Kidney epithelial cell (primary cell): Measurements from ENCODE around the gene SHISA7. TPM values are rescaled to one million over a fixed set of nuclear protein-coding genes. Genes with fewer than 3 reads are reported as not detected.

Source experiments
- DNase-seq: peaks from one replicate; pipeline ENCODE4 v3.0.0-alpha.2; 2010; ENCODE audit warnings: low read depth
- H3K27me3 ChIP-seq: 2 replicates; pipeline ENCODE4 v1.6.0; 2011; ENCODE audit warnings: low read length; ENCODE audit not compliant: control insufficient read depth, insufficient read depth
- H3K36me3 ChIP-seq: 2 replicates; pipeline ENCODE4 v1.5.1; 2011; ENCODE audit warnings: low read length; ENCODE audit not compliant: control insufficient read depth, insufficient read depth
- H3K4me3 ChIP-seq: 2 replicates; pipeline ENCODE4 v1.5.1; 2011; ENCODE audit warnings: low read depth, mild to moderate bottlenecking, control low read depth, low read length
- CTCF ChIP-seq: IDR thresholded peaks from 2 replicates; pipeline ENCODE4 v1.5.1; 2011; ENCODE audit warnings: mild to moderate bottlenecking, moderate library complexity, low read length, control low read depth, inconsistent platforms; ENCODE audit not compliant: insufficient read depth, poor library complexity, severe bottlenecking
- total RNA-seq: library from RNA; depleted of rRNA; stranded (reverse); fragments of >200 nt; gene quantifications from 2 replicates; pipeline ENCODE4 v1.2.3, GENCODE V29; 2015

The SHISA7 gene
- total RNA-seq, 1 donor from 2014 or later, result not detected

- no peak for TF ChIP-seq CTCF
- Histone ChIP-seq H3K4me3 (no peak overlapping the region), H3K27me3 (peaks cover 5% of the 10 kb centered on the region), H3K36me3 (no peaks in the 10 kb centered on the region)
- DNase-seq, result no peak
These were observed 60.5 kb downstream of the SHISA7 start for GRCh38 chr19:55382522-55383054.

GRCh38 chr19:55382013-55382412 is 61.1 kb downstream of the SHISA7 start:
- DNase-seq, result no peak
- Histone ChIP-seq H3K4me3 (no peak overlapping the region), H3K27me3 (peaks cover 7% of the 10 kb centered on the region), H3K36me3 (no peaks in the 10 kb centered on the region)
- no peak for TF ChIP-seq CTCF

GRCh38 chr19:55379174-55379573 is 63.9 kb downstream of the SHISA7 start:
- Histone ChIP-seq H3K4me3 (no peak overlapping the region), H3K36me3 (no peaks in the 10 kb centered on the region), H3K27me3 (peaks cover 7% of the 10 kb centered on the region)
- no peak for TF ChIP-seq CTCF
- DNase-seq, result no peak

Other genes starting within 250 kb of the SHISA7 start
- 0.55 and 2.1 TPM in 2 replicates for gene PTPRH, start 233.8 kb downstream of the SHISA7 start, total RNA-seq
- gene TMEM86B, start 214.5 kb downstream of the SHISA7 start, total RNA-seq, result 2.3 and 7.5 TPM in 2 replicates
- 41.5 and 51.3 TPM in 2 replicates for gene PPP6R1, start 184.3 kb downstream of the SHISA7 start, total RNA-seq
- 64.3 and 77.8 TPM in 2 replicates for gene HSPBP1, start 163.2 kb downstream of the SHISA7 start, total RNA-seq
- gene BRSK1, start 159.3 kb downstream of the SHISA7 start, total RNA-seq, result 4.7 and 6.0 TPM in 2 replicates
- not detected in 2 replicates for gene TMEM150B, start 118.0 kb downstream of the SHISA7 start, total RNA-seq
- 9.6 and 11.9 TPM in 2 replicates for gene KMT5C, start 103.4 kb downstream of the SHISA7 start, total RNA-seq
- gene COX6B2, start 88.6 kb downstream of the SHISA7 start, total RNA-seq, result 0.14 and 0.29 TPM in 2 replicates
- 0.07 TPM in 1 of 2 replicates, not detected in the other for gene GARIN5B, start 80.0 kb downstream of the SHISA7 start, total RNA-seq
- 32.1 and 38.7 TPM in 2 replicates for gene IL11, start 72.8 kb downstream of the SHISA7 start, total RNA-seq
- not detected in 2 replicates for gene TMEM190, start 66.5 kb downstream of the SHISA7 start, total RNA-seq
- 1.4 and 4.1 TPM in 2 replicates for gene TMEM238, start 59.0 kb downstream of the SHISA7 start, total RNA-seq
- 630 and 742 TPM in 2 replicates for gene RPL28, start 57.4 kb downstream of the SHISA7 start, total RNA-seq
- gene UBE2S, start 35.5 kb downstream of the SHISA7 start, total RNA-seq, result 53.4 and 53.6 TPM in 2 replicates
- 49.8 and 60.5 TPM in 2 replicates for gene ISOC2, start 18.3 kb upstream of the SHISA7 start, total RNA-seq
- not detected in 2 replicates for gene C19orf85, start 21.5 kb upstream of the SHISA7 start, total RNA-seq
- gene ZNF628, start 33.3 kb upstream of the SHISA7 start, total RNA-seq, result 7.3 and 15.8 TPM in 2 replicates
- gene NAT14, start 41.9 kb upstream of the SHISA7 start, total RNA-seq, result 17.1 and 18.2 TPM in 2 replicates
- gene SSC5D, start 45.1 kb upstream of the SHISA7 start, total RNA-seq, result 0.21 and 0.33 TPM in 2 replicates
- 0.14 and 0.17 TPM in 2 replicates for gene SBK2, start 93.8 kb upstream of the SHISA7 start, total RNA-seq
- gene SBK3, start 102.2 kb upstream of the SHISA7 start, total RNA-seq, result 0.33 TPM in 1 of 2 replicates, not detected in the other
- gene ZNF579, start 137.5 kb upstream of the SHISA7 start, total RNA-seq, result 14.4 and 22.0 TPM in 2 replicates
- 8.4 and 9.4 TPM in 2 replicates for gene FIZ1, start 156.2 kb upstream of the SHISA7 start, total RNA-seq
- gene ZNF524, start 157.0 kb upstream of the SHISA7 start, total RNA-seq, result 32.7 and 35.0 TPM in 2 replicates
- gene ZNF865, start 162.3 kb upstream of the SHISA7 start, total RNA-seq, result 5.6 and 7.6 TPM in 2 replicates
- 3.6 and 6.3 TPM in 2 replicates for gene ZNF784, start 181.3 kb upstream of the SHISA7 start, total RNA-seq
- 10.1 and 10.4 TPM in 2 replicates for gene ZNF580, start 197.7 kb upstream of the SHISA7 start, total RNA-seq
- 36.9 and 41.8 TPM in 2 replicates for gene ZNF581, start 200.3 kb upstream of the SHISA7 start, total RNA-seq
- gene CCDC106, start 204.9 kb upstream of the SHISA7 start, total RNA-seq, result 12.0 and 12.2 TPM in 2 replicates
- gene U2AF2, start 211.7 kb upstream of the SHISA7 start, total RNA-seq, result 153 and 164 TPM in 2 replicates
- 155 and 186 TPM in 2 replicates for gene EPN1, start 231.9 kb upstream of the SHISA7 start, total RNA-seq